IMR-90 (cell line): ENCODE data around the gene ACTL9. TPM values are rescaled to one million over a fixed set of nuclear protein-coding genes. Genes with fewer than 3 reads are reported as not detected.

Experiments
- ATAC-seq: fragments of 200-7000 bp; cut with Tn5 transposase; 2 replicates; pipeline ENCODE4 v1.9.1; 2020; ENCODE audit warnings: low read depth, mild to moderate bottlenecking, moderate library complexity
- BruUV-seq: library from RNA; stranded (reverse); fragments of 400-500 nt; replicated peaks from 2 replicates; lab custom pipeline; 2021; lab: Mats Ljungman, UMichigan
- CTCF ChIA-PET: fragments of 300-600 bp; formaldehyde crosslinking; extraction: SDS; loops from one replicate; lab custom pipeline; 2021; ENCODE audit warnings: antibody characterized with exemption; lab: Yijun Ruan, JAX
- POLR2A ChIA-PET: fragments of 300-600 bp; sonication (Branson Sonifier 250); formaldehyde crosslinking; loops from one replicate; lab custom pipeline; 2022; ENCODE audit warnings: antibody characterized with exemption; ENCODE audit not compliant: unreplicated experiment; lab: Charles Lee
- DNase-seq: peaks from one replicate; pipeline ENCODE4 v3.0.0; 2013
- H2AFZ ChIP-seq: replicated peaks from 2 replicates; pipeline ENCODE3; 2013; ENCODE audit warnings: low read length, mild to moderate bottlenecking; ENCODE audit not compliant: poor library complexity
- H2AK5ac ChIP-seq: 2 replicates; pipeline ENCODE4 v1.6.1; 2013; ENCODE audit warnings: low read depth, low read length, inconsistent platforms
- H2AK9ac ChIP-seq: replicated peaks from 2 replicates; pipeline ENCODE3; 2013; ENCODE audit warnings: mild to moderate bottlenecking, low read depth, low read length, moderate library complexity; ENCODE audit not compliant: poor library complexity
- H2BK120ac ChIP-seq: 2 replicates; pipeline ENCODE4 v1.6.1; 2013; ENCODE audit warnings: low read depth, low read length, inconsistent platforms
- H2BK15ac ChIP-seq: 3 replicates; pipeline ENCODE4 v1.6.1; 2013; ENCODE audit warnings: low read depth, low read length, inconsistent platforms
- H2BK20ac ChIP-seq: 2 replicates; pipeline ENCODE4 v1.6.1; 2013; ENCODE audit warnings: low read depth, mild to moderate bottlenecking, inconsistent platforms, low read length, moderate library complexity
- H2BK5ac ChIP-seq: 2 replicates; pipeline ENCODE4 v1.6.1; 2013; ENCODE audit warnings: mild to moderate bottlenecking, low read depth, low read length, inconsistent platforms; ENCODE audit not compliant: poor library complexity, severe bottlenecking
- H3K14ac ChIP-seq: replicated peaks from 2 replicates; pipeline ENCODE4 v1.6.1; 2013; ENCODE audit warnings: low read depth, low read length, inconsistent platforms
- H3K18ac ChIP-seq: 2 replicates; pipeline ENCODE4 v1.6.1; 2013; ENCODE audit warnings: low read depth, low read length, control low read depth
- H3K23ac ChIP-seq: 2 replicates; pipeline ENCODE4 v1.6.1; 2013; ENCODE audit warnings: low read depth, low read length, inconsistent platforms
- H3K27ac ChIP-seq: 2 replicates; pipeline ENCODE4 v1.5.1; 2013; ENCODE audit warnings: mild to moderate bottlenecking, control low read depth, low read length; ENCODE audit not compliant: insufficient read depth
- H3K27me3 ChIP-seq: 2 replicates; pipeline ENCODE4 v1.6.1; 2013; ENCODE audit warnings: low read length; ENCODE audit not compliant: control insufficient read depth, insufficient read depth
- H3K36me3 ChIP-seq: 2 replicates; pipeline ENCODE4 v1.6.1; 2013; ENCODE audit warnings: low read length, mixed read lengths; ENCODE audit not compliant: control insufficient read depth, insufficient read depth
- H3K4ac ChIP-seq: 2 replicates; pipeline ENCODE4 v1.6.1; 2013; ENCODE audit warnings: low read depth, low read length, inconsistent platforms
- H3K4me1 ChIP-seq: 2 replicates; pipeline ENCODE4 v1.6.1; 2013; ENCODE audit warnings: low read length, mixed read lengths; ENCODE audit not compliant: control insufficient read depth, insufficient read depth
- H3K4me2 ChIP-seq: 2 replicates; pipeline ENCODE4 v1.6.1; 2013; ENCODE audit warnings: low read depth, mild to moderate bottlenecking, control low read depth, low read length, moderate library complexity
- H3K4me3 ChIP-seq: 2 replicates; pipeline ENCODE4 v1.5.1; 2013; ENCODE audit warnings: low read depth, mild to moderate bottlenecking, control low read depth, low read length, moderate library complexity; ENCODE audit not compliant: insufficient read depth
- H3K56ac ChIP-seq: 2 replicates; pipeline ENCODE4 v1.6.1; 2013; ENCODE audit warnings: low read length, inconsistent platforms; ENCODE audit not compliant: insufficient read depth; ENCODE audit errors: extremely low read depth
- H3K79me1 ChIP-seq, 2 experiments: 2 replicates each; pipeline ENCODE4 v1.6.1; 2013; ENCODE audit warnings: low read length in 2 of 2, inconsistent platforms in 1 of 2, low read depth in 1 of 2
- H3K9ac ChIP-seq: 2 replicates; pipeline ENCODE4 v1.6.1; 2013; ENCODE audit warnings: low read depth, low read length, control low read depth
- H3K9me1 ChIP-seq: 2 replicates; pipeline ENCODE4 v1.6.1; 2013; ENCODE audit warnings: low read length, inconsistent platforms; ENCODE audit not compliant: insufficient read depth
- H3K9me3 ChIP-seq: 2 replicates; pipeline ENCODE4 v1.6.1; 2013; ENCODE audit warnings: low read length; ENCODE audit not compliant: control insufficient read depth, insufficient read depth
- H4K20me1 ChIP-seq: 2 replicates; pipeline ENCODE4 v1.6.1; 2013; ENCODE audit warnings: low read length, inconsistent platforms; ENCODE audit not compliant: insufficient read depth
- H4K5ac ChIP-seq: 2 replicates; pipeline ENCODE4 v1.6.1; 2013; ENCODE audit warnings: mild to moderate bottlenecking, low read depth, low read length, control low read depth
- H4K8ac ChIP-seq, 2 experiments: 2 replicates each; pipeline ENCODE4 v1.6.1; 2013; ENCODE audit warnings: low read depth in 2 of 2, low read length in 2 of 2, control low read depth in 1 of 2, inconsistent platforms in 1 of 2
- H4K91ac ChIP-seq: 2 replicates; pipeline ENCODE4 v1.6.1; 2013; ENCODE audit warnings: low read depth, low read length, inconsistent platforms; ENCODE audit not compliant: insufficient read depth
- CEBPB ChIP-seq: IDR thresholded peaks from 2 replicates; pipeline ENCODE4 v1.6.1; 2012; ENCODE audit warnings: low read depth, low read length, improper control_type of control experiment
- FOS ChIP-seq: fragments of 150-350 bp; IDR thresholded peaks from 2 replicates; pipeline ENCODE4 v1.6.1; 2016; ENCODE audit warnings: low read depth, low read length
- MAFK ChIP-seq: IDR thresholded peaks from 2 replicates; pipeline ENCODE4 v1.6.1; 2012; ENCODE audit warnings: low read depth, low read length, improper control_type of control experiment
- MAZ ChIP-seq: IDR thresholded peaks from 2 replicates; pipeline ENCODE4 v1.6.1; 2012; ENCODE audit warnings: low read depth, mild to moderate bottlenecking, low read length, improper control_type of control experiment, moderate library complexity, borderline replicate concordance
- POLR2A ChIP-seq: IDR thresholded peaks from 2 replicates; pipeline ENCODE4 v1.6.1; 2012; ENCODE audit warnings: mild to moderate bottlenecking, low read depth, low read length
- RAD21 ChIP-seq: IDR thresholded peaks from 2 replicates; pipeline ENCODE4 v1.6.1; 2012; ENCODE audit warnings: low read length, improper control_type of control experiment
- RCOR1 ChIP-seq: IDR thresholded peaks from 2 replicates; pipeline ENCODE4 v1.6.1; 2012; ENCODE audit warnings: mild to moderate bottlenecking, low read length, improper control_type of control experiment; ENCODE audit not compliant: insufficient replicate concordance
- SMC3 ChIP-seq: fragments of 150-350 bp; IDR thresholded peaks from 2 replicates; pipeline ENCODE4 v1.6.1; 2016; ENCODE audit warnings: low read depth, mild to moderate bottlenecking, antibody characterized with exemption, low read length, moderate library complexity
- WGBS, 2 experiments: methylation state at CpG; one replicate each; pipeline versions ENCODE4 v1.1.5 to v1.1.7; 2013; ENCODE audit warnings: missing lambda C conversion rate in 2 of 2; ENCODE audit not compliant: insufficient read length in 1 of 2; ENCODE audit errors: extremely low coverage in 2 of 2; 5-methylcytosine and 5-hydroxymethylcytosine counted together
- dilution Hi-C: fragments of 300-500 bp; cut with HindIII; formaldehyde crosslinking; loops from one replicate; pipeline ENCODE4 v1.14.3; 2018; ENCODE audit warnings: low sequenced_read_pairs; ENCODE audit not compliant: unreplicated experiment
- in situ Hi-C: fragments of 300-500 bp; cut with MboI; formaldehyde crosslinking; loops from 3 replicates; pipeline ENCODE4 v1.14.3; 2019; ENCODE audit warnings: low sequenced_read_pairs, inconsistent platforms, mixed read lengths
- intact Hi-C: fragments of 100-400 bp; cut with micrococcal nuclease; formaldehyde crosslinking; loops from 2 replicates; pipeline ENCODE4 v1.10.0; 2022
- polyA plus RNA-seq, 3 experiments: library from polyadenylated mRNA; depleted of rRNA; stranded (reverse); fragments of >200 nt; gene quantifications; 2 replicates each; pipeline ENCODE4 v1.2.3, GENCODE V29; 2012; ENCODE audit warnings: low replicate concordance in 1 of 3
- total RNA-seq: library from RNA; depleted of rRNA; stranded (reverse); fragments of >200 nt; gene quantifications from 2 replicates; pipeline ENCODE4 v1.2.3, GENCODE V29; 2012
- TF ChIP-seq, protein P1 (sequence below): fragments of 150-350 bp; IDR thresholded peaks from 2 replicates; pipeline ENCODE4 v1.6.1; 2016; ENCODE audit warnings: low read depth, mild to moderate bottlenecking, low read length, moderate library complexity, borderline replicate concordance
- TF ChIP-seq, protein P2 (sequence below): conservative IDR thresholded peaks from 2 replicates; pipeline ENCODE4 v1.5.1; 2012; ENCODE audit warnings: mild to moderate bottlenecking, low read depth, low read length, improper control_type of control experiment

ACTL9 gene
- total and polyA plus RNA-seq, 2 of the 4 experiments (the other 2 are of a cell fraction), result not detected

DNA sequence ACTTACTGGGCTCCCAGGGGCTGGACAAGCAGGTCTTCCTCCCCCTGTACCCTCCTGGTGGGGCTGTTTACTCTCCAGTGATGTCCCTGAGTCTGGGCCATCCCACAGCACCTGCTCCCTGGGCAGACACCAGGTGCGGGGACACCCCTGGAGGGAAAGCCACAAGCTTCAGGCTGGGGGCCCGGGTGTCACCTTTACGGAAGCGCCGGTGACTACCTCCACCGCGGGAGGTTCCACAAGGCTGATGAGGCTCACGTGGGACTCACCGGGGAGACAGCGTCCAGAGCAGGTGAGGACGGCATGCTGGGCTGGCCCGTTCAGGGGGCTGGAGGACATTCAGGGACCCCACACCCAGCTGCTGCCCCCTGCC, 43.3 kb downstream of the ACTL9 start:
- H2AK9ac ChIP-seq, result no peak overlapping the region
- POLR2A ChIA-PET, result no interaction called here
- H2BK15ac ChIP-seq, result no peak overlapping the region
- no peak overlapping the region for H2BK120ac ChIP-seq
- H2BK5ac ChIP-seq, result no peak overlapping the region
- intact Hi-C loops, result no loop called here
- no peak overlapping the region for H2BK20ac ChIP-seq
- H3K4me3 ChIP-seq, result no peak overlapping the region
- H3K4me2 ChIP-seq, result no peak overlapping the region
- H3K4me1 ChIP-seq, result no peaks in the 10 kb centered on the region
- TF ChIP-seq RAD21 (no peak), SMC3 (no peak), FOS (no peak), MAZ (no peak), MAFK (no peak), POLR2A (no peak), CEBPB (no peak), RCOR1 (no peak)
- TF ChIP-seq, protein P1, sequence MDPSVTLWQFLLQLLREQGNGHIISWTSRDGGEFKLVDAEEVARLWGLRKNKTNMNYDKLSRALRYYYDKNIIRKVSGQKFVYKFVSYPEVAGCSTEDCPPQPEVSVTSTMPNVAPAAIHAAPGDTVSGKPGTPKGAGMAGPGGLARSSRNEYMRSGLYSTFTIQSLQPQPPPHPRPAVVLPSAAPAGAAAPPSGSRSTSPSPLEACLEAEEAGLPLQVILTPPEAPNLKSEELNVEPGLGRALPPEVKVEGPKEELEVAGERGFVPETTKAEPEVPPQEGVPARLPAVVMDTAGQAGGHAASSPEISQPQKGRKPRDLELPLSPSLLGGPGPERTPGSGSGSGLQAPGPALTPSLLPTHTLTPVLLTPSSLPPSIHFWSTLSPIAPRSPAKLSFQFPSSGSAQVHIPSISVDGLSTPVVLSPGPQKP, result no peak
- TF ChIP-seq, protein P2, sequence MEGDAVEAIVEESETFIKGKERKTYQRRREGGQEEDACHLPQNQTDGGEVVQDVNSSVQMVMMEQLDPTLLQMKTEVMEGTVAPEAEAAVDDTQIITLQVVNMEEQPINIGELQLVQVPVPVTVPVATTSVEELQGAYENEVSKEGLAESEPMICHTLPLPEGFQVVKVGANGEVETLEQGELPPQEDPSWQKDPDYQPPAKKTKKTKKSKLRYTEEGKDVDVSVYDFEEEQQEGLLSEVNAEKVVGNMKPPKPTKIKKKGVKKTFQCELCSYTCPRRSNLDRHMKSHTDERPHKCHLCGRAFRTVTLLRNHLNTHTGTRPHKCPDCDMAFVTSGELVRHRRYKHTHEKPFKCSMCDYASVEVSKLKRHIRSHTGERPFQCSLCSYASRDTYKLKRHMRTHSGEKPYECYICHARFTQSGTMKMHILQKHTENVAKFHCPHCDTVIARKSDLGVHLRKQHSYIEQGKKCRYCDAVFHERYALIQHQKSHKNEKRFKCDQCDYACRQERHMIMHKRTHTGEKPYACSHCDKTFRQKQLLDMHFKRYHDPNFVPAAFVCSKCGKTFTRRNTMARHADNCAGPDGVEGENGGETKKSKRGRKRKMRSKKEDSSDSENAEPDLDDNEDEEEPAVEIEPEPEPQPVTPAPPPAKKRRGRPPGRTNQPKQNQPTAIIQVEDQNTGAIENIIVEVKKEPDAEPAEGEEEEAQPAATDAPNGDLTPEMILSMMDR, result no peak
- 77% methylated on average over 5 of the region's 12 CpGs; no CpG with 5 or more reads in 1 of the 2 experiments for WGBS, 2 experiments
- H3K36me3 ChIP-seq, result no peaks in the 10 kb centered on the region
- H2AK5ac ChIP-seq, result no peak overlapping the region
- CTCF ChIA-PET, result no interaction called here
- DNase-seq (no peak), ATAC-seq (no peak)
- H3K14ac ChIP-seq, result no peak overlapping the region
- H3K9ac ChIP-seq, result no peak overlapping the region
- no peaks in the 10 kb centered on the region for H3K9me3 ChIP-seq
- dilution Hi-C loops, result no loop called here
- H4K5ac ChIP-seq, result no peak overlapping the region
- no peak overlapping the region for H3K18ac ChIP-seq
- no peaks in the 10 kb centered on the region for H3K9me1 ChIP-seq
- H3K27ac ChIP-seq, result no peak overlapping the region
- BruUV-seq, result no TSS peak
- no peak overlapping the region for H4K91ac ChIP-seq
- no peak overlapping the region for H3K56ac ChIP-seq
- H4K8ac ChIP-seq, result no peak overlapping the region
- H3K23ac ChIP-seq, result no peak overlapping the region
- H3K79me1 ChIP-seq, result no peaks in the 10 kb centered on the region
- H3K4ac ChIP-seq, result no peak overlapping the region
- H3K27me3 ChIP-seq, result peaks cover 3% of the 10 kb centered on the region; the same call in 1 of the 2 replicates
- H4K20me1 ChIP-seq, result no peaks in the 10 kb centered on the region
- peak overlapping the region; percentile 15 for H2AFZ ChIP-seq
- in situ Hi-C loops, result loop anchor here (25.0 kb wide), 1 partner anchor 432 kb away; the partner anchor contains the start of gene OR1M1
